Measurements from ENCODE around the gene MYOZ2.

Gene MYOZ2

DNA sequence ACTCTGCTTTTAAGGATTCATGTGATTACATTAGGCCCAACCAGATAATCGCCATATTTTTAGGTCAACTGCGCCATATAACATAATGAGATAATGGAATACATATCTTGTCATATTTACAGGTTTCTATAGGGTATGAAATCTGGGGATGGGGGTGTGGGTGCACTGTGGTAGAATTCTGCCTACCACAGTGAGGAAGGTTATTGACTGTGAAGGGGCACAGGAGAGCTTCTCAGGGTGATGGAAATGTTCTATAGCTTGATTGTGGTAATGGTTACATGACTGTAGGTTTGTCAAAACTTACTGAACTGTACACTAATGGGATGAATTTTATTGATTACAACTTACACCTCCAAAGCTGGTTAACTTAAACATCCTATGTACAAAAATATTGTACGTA is 92.8 kb downstream of the MYOZ2 start:
- TF ChIP-seq, protein P1, sequence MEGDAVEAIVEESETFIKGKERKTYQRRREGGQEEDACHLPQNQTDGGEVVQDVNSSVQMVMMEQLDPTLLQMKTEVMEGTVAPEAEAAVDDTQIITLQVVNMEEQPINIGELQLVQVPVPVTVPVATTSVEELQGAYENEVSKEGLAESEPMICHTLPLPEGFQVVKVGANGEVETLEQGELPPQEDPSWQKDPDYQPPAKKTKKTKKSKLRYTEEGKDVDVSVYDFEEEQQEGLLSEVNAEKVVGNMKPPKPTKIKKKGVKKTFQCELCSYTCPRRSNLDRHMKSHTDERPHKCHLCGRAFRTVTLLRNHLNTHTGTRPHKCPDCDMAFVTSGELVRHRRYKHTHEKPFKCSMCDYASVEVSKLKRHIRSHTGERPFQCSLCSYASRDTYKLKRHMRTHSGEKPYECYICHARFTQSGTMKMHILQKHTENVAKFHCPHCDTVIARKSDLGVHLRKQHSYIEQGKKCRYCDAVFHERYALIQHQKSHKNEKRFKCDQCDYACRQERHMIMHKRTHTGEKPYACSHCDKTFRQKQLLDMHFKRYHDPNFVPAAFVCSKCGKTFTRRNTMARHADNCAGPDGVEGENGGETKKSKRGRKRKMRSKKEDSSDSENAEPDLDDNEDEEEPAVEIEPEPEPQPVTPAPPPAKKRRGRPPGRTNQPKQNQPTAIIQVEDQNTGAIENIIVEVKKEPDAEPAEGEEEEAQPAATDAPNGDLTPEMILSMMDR (IDR thresholded peaks at IDR 0.05; ENCODE audit: low read depth, low read length) = no peak
- DNase-seq (ENCODE audit: extremely low read depth, low read depth) = no peak

DNA sequence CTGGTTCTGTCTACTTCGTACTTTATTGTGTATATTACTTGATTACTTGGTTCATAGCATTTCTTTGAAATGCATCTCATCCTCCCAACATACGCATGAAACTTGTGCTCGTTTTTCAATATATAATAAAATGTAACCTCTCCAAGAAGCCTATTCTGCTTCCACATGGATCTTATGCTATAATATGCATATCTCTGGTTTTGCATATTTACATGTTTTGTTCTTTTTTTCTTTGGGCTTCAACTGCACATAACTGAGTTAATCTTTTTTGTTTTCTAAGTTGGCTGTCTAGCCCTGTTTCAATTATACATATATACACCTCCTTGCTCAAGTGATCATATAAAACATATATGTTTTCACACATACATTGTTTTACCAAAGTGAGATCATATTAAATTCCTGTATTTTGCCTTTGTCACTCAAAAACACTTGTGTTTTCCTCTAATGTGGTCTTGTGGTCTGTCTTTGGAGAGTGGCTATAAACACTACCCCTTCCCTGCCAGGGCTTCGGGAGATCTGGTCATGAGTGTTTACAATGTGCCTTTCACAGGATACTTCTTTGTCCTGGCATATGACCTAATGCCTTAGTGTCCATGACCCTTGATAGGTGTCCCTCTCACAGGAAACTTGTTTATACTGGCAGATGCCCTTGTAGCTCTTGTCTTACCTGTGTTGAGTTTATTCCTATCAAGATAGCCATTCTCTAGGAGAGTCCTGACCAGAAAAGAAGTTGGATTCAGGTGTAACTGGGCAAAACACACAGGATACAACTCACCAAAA is 94.5 kb downstream of the MYOZ2 start:
- TF ChIP-seq, protein P1 (IDR thresholded peaks at IDR 0.05; ENCODE audit: low read depth, low read length) = no peak
- DNase-seq (ENCODE audit: extremely low read depth, low read depth) = no peak

DNA sequence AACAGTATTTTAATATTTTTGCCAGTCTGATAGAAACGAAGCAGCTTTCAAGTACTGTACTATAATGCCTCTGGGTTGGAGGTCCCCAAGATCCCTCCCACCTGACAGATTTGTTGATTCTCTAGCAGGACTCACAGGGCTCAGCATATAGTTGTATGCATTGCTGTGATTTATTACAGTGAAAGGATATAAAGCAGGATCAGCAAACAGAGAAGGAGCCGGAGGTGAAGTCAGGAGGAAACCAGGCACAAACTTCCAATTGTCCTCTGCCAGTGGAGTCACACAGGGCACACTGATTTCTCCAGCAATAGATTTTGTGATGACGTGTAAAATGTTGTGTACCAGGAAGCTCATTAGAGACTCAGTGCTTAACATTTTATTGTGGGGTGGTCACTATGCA is 95.9 kb downstream of the MYOZ2 start:
- TF ChIP-seq, protein P1 (IDR thresholded peaks at IDR 0.05; ENCODE audit: low read depth, low read length) = no peak
- DNase-seq (ENCODE audit: extremely low read depth, low read depth) = no peak

DNA sequence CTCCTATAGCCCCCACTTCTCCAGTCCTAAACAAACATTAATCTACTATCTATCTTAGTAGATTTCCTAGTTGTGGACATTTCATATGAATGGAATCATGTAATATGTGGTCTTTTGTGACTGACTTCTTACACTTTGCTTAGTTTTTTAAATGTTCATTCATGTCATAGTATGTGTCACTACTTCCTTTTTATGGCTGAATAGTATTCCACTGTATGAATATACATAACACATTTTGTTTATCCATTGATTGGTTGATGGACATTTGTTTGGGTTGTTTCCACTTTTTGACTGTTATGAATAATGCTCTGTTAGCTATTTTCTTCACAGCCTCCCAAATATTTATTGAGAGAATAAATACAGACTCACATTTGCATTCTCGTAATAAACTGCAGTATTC is 96.7 kb downstream of the MYOZ2 start:
- TF ChIP-seq, protein P1 (IDR thresholded peaks at IDR 0.05; ENCODE audit: low read depth, low read length) = no peak
- DNase-seq (ENCODE audit: extremely low read depth, low read depth) = no peak

DNA sequence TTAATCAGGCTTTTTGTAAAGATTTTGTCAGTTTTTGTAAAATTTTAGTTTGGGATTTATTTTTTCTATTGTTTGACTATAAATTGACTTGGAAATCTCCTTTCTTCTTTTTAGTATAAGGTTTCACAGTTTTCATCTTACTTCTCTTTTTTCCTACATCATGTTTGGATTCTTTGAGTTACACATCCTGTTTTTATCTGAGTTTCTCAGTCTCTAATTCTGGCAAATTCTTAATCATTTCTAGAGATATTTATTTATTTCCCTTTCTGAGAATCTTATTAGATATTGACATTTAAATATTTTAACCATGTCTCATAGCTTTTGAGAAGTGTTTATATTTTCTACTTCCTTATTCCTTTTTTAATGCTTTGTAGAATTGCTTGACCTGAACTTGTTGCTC is 97.6 kb downstream of the MYOZ2 start:
- TF ChIP-seq, protein P1 (IDR thresholded peaks at IDR 0.05; ENCODE audit: low read depth, low read length) = no peak
- no peak for DNase-seq (ENCODE audit: extremely low read depth, low read depth)

DNA sequence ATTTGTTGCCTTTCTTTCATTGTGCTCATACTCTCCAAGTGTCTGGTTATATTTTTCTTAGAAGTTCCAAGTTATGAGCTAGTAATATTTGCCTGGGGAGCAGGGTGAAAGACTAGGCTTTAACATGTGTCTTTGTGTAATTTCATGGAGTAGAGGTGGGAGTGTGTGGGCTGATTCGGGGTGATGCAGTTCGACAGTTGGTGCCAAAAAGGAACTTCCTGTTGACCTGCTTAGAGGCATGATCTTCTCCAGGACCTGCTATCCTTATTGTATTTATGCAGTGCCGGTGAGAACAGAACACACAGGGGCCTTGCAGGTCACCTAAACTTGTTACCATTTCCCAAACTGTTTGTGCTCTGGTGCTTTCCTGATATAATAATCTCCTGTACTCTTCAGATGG is 98.1 kb downstream of the MYOZ2 start:
- TF ChIP-seq, protein P1 (IDR thresholded peaks at IDR 0.05; ENCODE audit: low read depth, low read length) = no peak
- DNase-seq (ENCODE audit: extremely low read depth, low read depth) = no peak

DNA sequence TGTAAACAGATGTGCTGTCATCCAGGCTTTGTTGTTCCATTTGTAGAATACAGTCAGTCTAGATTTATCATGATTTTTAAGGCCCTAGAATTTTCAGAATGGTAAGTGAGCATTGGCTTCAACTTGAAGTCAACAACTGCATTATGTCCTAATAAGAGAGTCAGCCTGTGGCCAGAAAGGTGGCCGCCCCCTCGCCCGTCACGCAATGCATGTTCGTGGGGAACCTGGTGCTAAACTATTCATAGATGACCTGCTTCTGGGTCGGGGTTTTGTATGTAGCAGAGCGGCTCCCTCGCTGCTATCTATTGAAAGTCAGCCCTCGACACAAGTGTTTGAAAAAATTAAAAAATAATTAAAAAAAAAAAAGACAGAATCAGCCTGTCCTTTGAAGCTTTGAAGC is 101.6 kb downstream of the MYOZ2 start:
- no peak for DNase-seq (ENCODE audit: extremely low read depth, low read depth)
- TF ChIP-seq, protein P1 (IDR thresholded peaks at IDR 0.05; ENCODE audit: low read depth, low read length) = no peak

Measured in AG09319 (cell line).